HT-29 (cell line): Measurements from ENCODE around the gene ATP8B1. TPM values are rescaled to one million over a fixed set of nuclear protein-coding genes. Genes with fewer than 3 reads are reported as not detected.

Source experiments
- DNase-seq: peaks from one replicate; pipeline ENCODE4 v3.0.0-alpha.2; 2015; ENCODE audit warnings: low spot score
- total RNA-seq: library from RNA; depleted of rRNA; stranded (reverse); fragments of >200 nt; shearing (Covaris generic); gene quantifications from 2 replicates; pipeline ENCODE4 v1.2.3, GENCODE V29; 2014

ATP8B1 gene
- total RNA-seq, 1 experiment from 2014 or later, result 25.8 TPM

- DNase-seq, result no peak
Measured at GRCh38 chr18:57793302-57793986, 9.7 kb downstream of the ATP8B1 start.

DNA sequence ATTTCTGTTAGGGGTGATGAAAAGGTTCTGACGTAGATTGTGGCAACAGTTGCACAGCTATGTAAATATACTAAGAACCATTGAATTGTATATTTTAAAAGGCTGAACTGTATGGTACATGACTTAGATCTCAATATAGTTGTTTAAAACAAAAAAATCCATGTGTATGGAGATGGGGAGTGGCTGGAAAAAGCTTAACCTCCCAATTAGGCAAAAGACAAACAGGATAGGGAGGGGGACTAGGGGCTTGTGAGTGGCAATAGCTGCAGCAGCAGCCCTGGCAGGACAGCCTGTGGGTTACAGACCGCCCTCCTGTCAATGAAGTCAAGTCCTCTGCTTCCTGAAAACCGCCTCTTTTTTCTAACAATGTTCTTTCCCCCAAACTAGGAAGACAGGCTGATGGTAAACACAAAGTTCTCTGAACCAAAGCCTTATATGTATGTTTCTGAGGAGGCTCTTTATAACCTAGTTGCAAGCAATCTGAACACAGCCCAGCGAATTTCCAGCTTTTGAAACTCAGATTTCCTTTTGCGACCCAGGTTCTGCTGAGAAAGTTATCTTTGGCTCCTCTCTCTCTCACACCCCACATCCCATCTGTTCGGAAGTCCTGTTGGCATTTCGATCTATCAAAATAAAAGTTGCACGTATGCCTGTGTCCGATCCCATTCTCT is 10.3 kb downstream of the ATP8B1 start:
- DNase-seq, result no peak

DNA sequence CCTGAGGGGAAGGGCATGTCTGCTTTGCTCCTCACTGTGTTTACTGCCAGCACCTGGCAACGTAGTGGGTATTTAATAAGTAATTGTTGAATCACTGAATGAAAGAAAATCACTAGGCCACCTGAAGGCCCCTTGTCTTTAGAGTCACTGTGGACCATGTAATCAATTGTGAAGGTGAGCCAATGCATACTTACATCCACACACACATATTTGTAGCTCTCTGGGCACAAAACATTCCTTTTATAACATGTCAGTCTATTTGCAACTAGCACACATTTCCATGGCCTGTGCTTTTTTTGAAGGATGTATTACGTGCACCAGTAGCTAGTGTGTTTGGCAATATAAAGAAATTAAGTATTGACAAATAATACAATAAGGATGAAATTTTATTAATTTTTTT is 11.2 kb downstream of the ATP8B1 start:
- DNase-seq, result no peak

DNA sequence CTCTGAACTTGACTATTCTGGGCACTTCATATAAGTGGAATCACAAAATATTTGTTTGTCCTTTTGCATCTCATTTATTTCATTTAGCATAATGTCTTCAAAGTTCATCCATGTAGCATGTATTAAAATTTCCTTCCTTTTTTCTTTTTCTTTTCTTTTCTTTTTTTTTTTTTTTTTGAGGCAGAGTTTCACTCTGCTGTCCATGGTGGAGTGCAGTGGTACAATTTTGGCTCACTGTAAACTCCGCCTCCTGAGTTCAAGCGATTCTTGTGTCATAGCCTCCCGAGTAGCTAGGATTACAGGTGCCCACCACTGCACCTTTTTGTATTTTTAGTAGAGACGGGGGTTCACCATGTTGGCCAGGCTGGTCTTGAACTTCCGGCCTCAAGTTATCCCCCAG is 11.9 kb downstream of the ATP8B1 start:
- DNase-seq, result no peak

- no peak for DNase-seq
Measured at GRCh38 chr18:57790316-57790715, 12.8 kb downstream of the ATP8B1 start.

DNA sequence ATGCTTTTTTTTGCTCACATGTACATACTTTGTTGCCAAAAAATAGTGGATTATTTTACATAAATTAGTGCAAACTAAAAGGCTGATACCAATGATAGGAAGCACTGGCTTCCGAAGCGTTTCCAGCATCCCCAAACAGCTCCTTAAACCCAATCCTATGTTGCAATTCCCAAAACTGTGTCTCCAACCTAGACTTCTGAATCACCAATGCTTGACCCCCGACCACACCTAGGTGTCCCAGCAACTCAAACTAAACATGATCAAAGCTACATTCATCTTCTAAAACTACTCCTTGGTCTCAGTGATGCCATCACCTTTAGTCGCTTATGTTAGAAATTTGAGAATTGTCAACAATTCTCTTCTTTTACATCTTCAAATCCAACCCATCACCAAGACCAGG is 13.4 kb downstream of the ATP8B1 start:
- no peak for DNase-seq

GRCh38 chr18:57789090-57789489 is 14.0 kb downstream of the ATP8B1 start:
- DNase-seq, result peak; percentile 65

GRCh38 chr18:57787068-57787685 is 15.9 kb downstream of the ATP8B1 start:
- DNase-seq, result no peak

DNA sequence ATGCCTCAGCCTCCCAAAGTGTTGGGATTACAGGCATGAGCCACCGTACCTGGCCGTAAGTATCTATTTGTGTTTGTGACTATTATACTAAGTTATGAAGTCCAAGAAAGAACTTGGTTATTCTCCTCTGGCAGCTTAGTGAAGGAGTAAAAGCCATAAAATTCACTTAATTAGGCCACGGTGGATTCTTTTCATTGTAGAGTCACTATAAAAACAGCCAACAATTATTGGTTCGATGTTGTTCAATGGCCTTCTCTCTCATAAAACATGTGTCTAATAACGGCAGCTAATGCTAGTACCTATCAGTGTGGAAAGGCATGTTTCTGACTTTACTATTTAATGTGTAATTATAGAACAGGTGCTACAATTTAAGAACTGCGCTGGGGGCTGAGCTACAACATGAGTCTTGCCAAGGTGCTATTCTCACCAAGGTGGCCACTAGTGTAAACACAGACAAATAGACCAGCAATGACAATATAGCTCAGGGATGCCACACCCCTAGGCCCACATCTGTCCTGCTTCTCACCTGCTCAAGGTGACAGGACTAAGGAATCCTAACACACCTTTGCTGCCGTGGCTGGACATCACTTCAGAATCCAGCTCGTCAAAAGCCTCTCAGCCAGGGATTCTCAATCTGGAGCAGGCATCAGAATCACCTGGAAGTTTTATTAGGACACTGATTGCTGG is 17.2 kb downstream of the ATP8B1 start:
- no peak for DNase-seq

DNA sequence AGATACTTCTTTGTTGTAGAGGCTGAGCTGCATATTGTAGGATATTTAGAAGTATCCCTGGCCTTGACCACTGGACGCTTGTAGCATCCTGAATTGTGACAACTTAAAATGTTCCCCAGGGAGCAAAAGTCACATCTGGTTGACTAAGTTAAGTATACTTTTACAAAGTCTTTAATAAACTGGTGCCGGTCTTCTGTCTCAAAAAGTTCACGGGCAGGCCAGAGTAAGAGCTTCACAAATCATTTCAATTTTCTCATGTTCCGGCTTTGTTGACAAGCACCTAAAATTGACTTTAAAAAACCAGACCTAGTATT is 18.4 kb downstream of the ATP8B1 start:
- no peak for DNase-seq

DNA sequence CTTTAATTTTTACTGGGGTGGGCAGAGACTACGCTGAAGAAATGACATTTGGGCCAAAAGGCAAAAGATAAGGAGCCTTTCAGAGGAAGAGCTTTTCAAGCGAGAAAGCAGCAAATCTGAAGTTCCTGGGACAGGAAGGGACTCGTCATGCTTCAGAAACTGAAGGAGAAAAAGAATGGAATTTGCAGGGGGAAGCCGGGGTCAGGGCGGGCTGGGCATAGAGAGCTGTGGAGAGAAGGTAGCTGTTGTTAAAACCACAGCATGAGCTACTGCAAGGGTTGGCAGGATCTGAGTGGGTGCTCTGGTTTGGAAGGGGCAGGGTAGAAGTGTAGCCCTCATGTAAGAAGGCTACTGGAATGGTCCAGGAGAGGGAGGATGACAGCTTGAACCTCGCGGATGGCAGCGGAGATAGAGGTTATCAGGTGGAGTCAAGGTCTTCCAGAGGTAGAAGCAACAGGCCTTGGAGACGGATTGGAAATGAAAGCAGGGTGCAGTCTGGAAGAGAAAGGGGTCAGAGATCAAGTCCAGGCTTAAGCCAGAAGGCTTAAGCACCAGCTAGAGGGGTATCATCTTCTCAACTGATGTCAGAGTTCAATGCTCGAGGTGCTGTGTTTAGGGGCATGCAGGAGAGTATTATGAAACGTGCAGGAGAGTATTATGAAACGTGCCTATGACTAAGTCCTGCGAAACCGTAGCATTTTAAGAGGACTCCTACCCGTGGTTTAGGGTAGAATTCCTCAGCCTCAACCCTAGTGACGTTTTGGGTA is 18.9 kb downstream of the ATP8B1 start:
- no peak for DNase-seq

DNA sequence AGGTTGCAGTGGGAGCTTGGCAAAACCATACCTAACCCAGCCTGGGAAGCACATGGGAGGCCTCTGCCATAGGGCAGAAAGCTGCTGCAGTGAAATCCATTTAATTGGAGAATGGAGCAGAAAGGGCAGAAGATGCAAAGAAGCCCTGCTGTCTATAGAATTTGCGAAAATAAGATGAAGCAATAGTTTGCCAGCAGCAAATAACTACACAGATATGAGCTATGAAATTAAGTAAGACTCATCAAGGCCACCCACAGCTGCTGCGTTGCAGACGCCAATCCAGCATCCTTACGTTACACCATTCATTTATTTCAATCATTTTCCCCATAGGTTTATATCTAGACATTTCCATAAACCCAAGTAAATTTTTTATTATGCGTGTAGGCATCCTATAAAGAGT is 21.1 kb downstream of the ATP8B1 start:
- DNase-seq, result no peak

GRCh38 chr18:57780706-57781347 is 22.3 kb downstream of the ATP8B1 start:
- peak; percentile 49 for DNase-seq

DNA sequence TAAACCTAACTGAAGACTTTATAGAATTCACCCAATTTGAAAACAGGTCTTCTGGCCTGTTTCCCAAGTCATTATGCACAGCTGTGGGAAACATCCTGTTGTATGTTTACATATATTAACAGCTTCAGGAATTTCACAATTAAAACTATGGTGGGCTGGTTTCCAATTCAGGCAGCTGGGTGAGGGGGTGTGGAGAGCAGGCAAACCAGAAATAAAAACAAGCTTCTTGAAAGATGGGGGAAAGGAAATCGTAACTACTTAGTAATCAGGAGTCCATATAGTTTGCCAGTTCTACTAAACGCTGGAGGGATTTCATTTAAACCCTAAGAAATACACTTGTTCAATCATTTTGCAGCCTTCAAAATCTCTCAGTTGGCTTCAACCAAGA is 22.8 kb downstream of the ATP8B1 start:
- DNase-seq, result no peak

GRCh38 chr18:57776767-57777166 is 26.3 kb downstream of the ATP8B1 start:
- DNase-seq, result no peak

- DNase-seq, result no peak
Measured at GRCh38 chr18:57776354-57776753, 26.8 kb downstream of the ATP8B1 start.

GRCh38 chr18:57775937-57776336 is 27.2 kb downstream of the ATP8B1 start:
- DNase-seq, result peak; percentile 41

- DNase-seq, result peak; percentile 49
Measured at GRCh38 chr18:57772387-57772799, 30.7 kb downstream of the ATP8B1 start.

DNA sequence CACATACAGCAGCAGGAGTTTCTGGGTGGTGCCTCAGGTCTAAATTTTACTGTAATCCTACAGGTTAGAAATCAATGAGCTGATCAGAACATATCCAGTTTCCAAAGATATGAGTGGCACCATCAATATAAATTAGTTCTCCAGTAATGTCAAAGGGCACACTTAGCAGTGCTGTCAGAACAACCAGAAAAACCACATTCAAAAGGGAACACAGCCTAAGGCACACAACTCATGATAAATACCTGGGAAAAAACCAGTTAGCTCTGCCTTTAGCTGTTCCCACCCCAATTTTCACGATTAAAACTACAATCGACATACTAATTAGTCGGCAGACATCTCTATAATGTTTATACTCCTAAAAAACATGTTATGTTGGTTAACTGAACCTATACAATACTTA is 31.5 kb downstream of the ATP8B1 start:
- peak; percentile 37 for DNase-seq

DNA sequence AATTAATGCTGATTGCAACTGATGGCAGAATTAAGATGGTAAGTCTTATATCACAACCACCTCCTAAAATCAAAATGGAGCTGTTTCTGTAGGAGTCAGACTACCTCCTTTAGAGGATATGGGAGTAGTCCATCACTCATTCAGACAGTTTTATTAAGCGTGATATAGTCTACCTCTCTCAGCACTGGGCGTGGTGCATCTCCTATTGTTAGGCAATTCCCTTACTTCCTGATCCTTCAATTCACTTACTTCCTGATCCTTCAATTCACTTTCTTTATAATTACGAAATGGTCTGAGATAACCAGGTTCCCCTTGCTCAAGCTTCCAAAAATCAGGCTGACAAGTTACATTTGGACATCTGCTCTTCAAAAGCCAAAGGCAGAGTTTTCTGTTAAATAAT is 31.9 kb downstream of the ATP8B1 start:
- DNase-seq, result peak; percentile 69
